PC-3 (cell line): ENCODE results near the gene UGT1A10. TPM values are rescaled to one million over a fixed set of nuclear protein-coding genes. Genes with fewer than 3 reads are reported as not detected.

Source experiments
- ATAC-seq: fragments of 200-7000 bp; cut with Tn5 transposase; 2 replicates; pipeline ENCODE4 v1.9.1; 2020; ENCODE audit warnings: mild to moderate bottlenecking, moderate library complexity
- BruUV-seq: library from RNA; stranded (reverse); fragments of 400-500 nt; replicated peaks from 2 replicates; lab custom pipeline; 2021; lab: Mats Ljungman, UMichigan
- CTCF ChIA-PET: fragments of 300-600 bp; sonication (Branson Sonifier 250); formaldehyde crosslinking; loops from one replicate; lab custom pipeline; 2022; ENCODE audit warnings: antibody characterized with exemption; lab: Charles Lee
- POLR2A ChIA-PET: fragments of 300-600 bp; sonication (Branson Sonifier 250); formaldehyde crosslinking; loops from one replicate; lab custom pipeline; 2022; ENCODE audit warnings: antibody characterized with exemption; ENCODE audit not compliant: unreplicated experiment; lab: Charles Lee
- DNase-seq: peaks from one replicate; pipeline ENCODE4 v3.0.0-alpha.2; 2015
- H2AFZ ChIP-seq: fragments of 300-600 bp; sonication (generic); 2 replicates; pipeline ENCODE4 v1.6.0; 2016; ENCODE audit warnings: antibody characterized with exemption, low read length
- H3F3A ChIP-seq: fragments of 300-600 bp; sonication (generic); one replicate; pipeline ENCODE4 v1.6.0; 2017; ENCODE audit warnings: antibody characterized with exemption, low read length, control low read depth, mild to moderate bottlenecking; ENCODE audit not compliant: unreplicated experiment
- H3K27ac ChIP-seq: fragments of 300-600 bp; sonication (generic); 2 replicates; pipeline ENCODE4 v1.5.1; 2016; ENCODE audit warnings: mild to moderate bottlenecking, low read length
- H3K27me3 ChIP-seq: fragments of 300-600 bp; sonication (generic); 2 replicates; pipeline ENCODE4 v1.6.1; 2016; ENCODE audit warnings: low read length, mixed read lengths
- H3K36me3 ChIP-seq: fragments of 300-600 bp; sonication (generic); 2 replicates; pipeline ENCODE4 v1.6.1; 2016; ENCODE audit warnings: low read depth, mixed run types, low read length, mixed read lengths
- H3K4me1 ChIP-seq: fragments of 300-600 bp; sonication (generic); 2 replicates; pipeline ENCODE4 v1.5.1; 2016; ENCODE audit warnings: low read length; ENCODE audit not compliant: insufficient read depth
- H3K4me2 ChIP-seq: fragments of 300-600 bp; sonication (generic); 2 replicates; pipeline ENCODE4 v1.6.0; 2016; ENCODE audit warnings: low read length
- H3K4me3 ChIP-seq: fragments of 300-600 bp; sonication (generic); 2 replicates; pipeline ENCODE4 v1.5.1; 2016; ENCODE audit warnings: mild to moderate bottlenecking, low read length, mixed read lengths
- H3K79me2 ChIP-seq: fragments of 300-600 bp; sonication (generic); 2 replicates; pipeline ENCODE4 v1.6.1; 2017; ENCODE audit warnings: low read length, mixed read lengths
- H3K9ac ChIP-seq: fragments of 300-600 bp; sonication (generic); 2 replicates; pipeline ENCODE4 v1.6.0; 2016; ENCODE audit warnings: mild to moderate bottlenecking, low read length
- H3K9me2 ChIP-seq: fragments of 300-600 bp; sonication (generic); replicated peaks from 2 replicates; pipeline ENCODE4 v1.6.1; 2016; ENCODE audit warnings: mixed run types, low read length, mixed read lengths
- H3K9me3 ChIP-seq: fragments of 300-600 bp; sonication (generic); 2 replicates; pipeline ENCODE4 v1.6.1; 2016; ENCODE audit warnings: low read length, mixed read lengths
- H4K20me1 ChIP-seq: fragments of 300-600 bp; sonication (generic); 2 replicates; pipeline ENCODE4 v1.6.1; 2016; ENCODE audit warnings: low read length, mixed read lengths
- EZH2 ChIP-seq: fragments of 300-600 bp; sonication (generic); IDR thresholded peaks from one replicate; pipeline ENCODE4 v1.6.1; 2017; ENCODE audit warnings: antibody characterized with exemption, mild to moderate bottlenecking, low read length; ENCODE audit not compliant: unreplicated experiment
- EZH2phosphoT487 ChIP-seq: fragments of 300-600 bp; sonication (generic); IDR thresholded peaks from 2 replicates; pipeline ENCODE4 v1.6.1; 2018; ENCODE audit warnings: mild to moderate bottlenecking, antibody characterized with exemption, low read length, borderline replicate concordance
- intact Hi-C: fragments of 100-400 bp; cut with micrococcal nuclease; formaldehyde crosslinking; loops from 2 replicates; pipeline ENCODE4 v1.9.0; 2023
- total RNA-seq: library from RNA; depleted of rRNA; stranded (reverse); fragments of >200 nt; gene quantifications from 2 replicates; pipeline ENCODE4 v1.2.3, GENCODE V29; 2014
- TF ChIP-seq, protein P1 (sequence below): fragments of 300-600 bp; sonication (generic); conservative IDR thresholded peaks from 2 replicates; pipeline ENCODE4 v1.5.1; 2017; ENCODE audit warnings: antibody characterized with exemption, low read depth, mild to moderate bottlenecking, low read length

UGT1A10 gene
- total RNA-seq, 1 experiment from 2014 or later: not detected

- DNase-seq: no peak
- no peaks in the 10 kb centered on the region for H3K27me3 ChIP-seq
- H3K79me2 ChIP-seq: no peaks in the 10 kb centered on the region
- intact Hi-C loops: no loop called here
- H3K9me2 ChIP-seq: no peaks in the 10 kb centered on the region
- no peaks in the 10 kb centered on the region for H4K20me1 ChIP-seq
- no peak overlapping the region for H3K9ac ChIP-seq
- ATAC-seq: no peak
- no peak overlapping the region for H3K27ac ChIP-seq
- no peaks in the 10 kb centered on the region for H3F3A ChIP-seq
- H3K4me1 ChIP-seq: no peaks in the 10 kb centered on the region
- H3K4me3 ChIP-seq: no peak overlapping the region
- no TSS peak for BruUV-seq
- POLR2A ChIA-PET: no interaction called here
- no peak overlapping the region for H3K4me2 ChIP-seq
- TF ChIP-seq, protein P1, sequence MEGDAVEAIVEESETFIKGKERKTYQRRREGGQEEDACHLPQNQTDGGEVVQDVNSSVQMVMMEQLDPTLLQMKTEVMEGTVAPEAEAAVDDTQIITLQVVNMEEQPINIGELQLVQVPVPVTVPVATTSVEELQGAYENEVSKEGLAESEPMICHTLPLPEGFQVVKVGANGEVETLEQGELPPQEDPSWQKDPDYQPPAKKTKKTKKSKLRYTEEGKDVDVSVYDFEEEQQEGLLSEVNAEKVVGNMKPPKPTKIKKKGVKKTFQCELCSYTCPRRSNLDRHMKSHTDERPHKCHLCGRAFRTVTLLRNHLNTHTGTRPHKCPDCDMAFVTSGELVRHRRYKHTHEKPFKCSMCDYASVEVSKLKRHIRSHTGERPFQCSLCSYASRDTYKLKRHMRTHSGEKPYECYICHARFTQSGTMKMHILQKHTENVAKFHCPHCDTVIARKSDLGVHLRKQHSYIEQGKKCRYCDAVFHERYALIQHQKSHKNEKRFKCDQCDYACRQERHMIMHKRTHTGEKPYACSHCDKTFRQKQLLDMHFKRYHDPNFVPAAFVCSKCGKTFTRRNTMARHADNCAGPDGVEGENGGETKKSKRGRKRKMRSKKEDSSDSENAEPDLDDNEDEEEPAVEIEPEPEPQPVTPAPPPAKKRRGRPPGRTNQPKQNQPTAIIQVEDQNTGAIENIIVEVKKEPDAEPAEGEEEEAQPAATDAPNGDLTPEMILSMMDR: no peak
- no peak for TF ChIP-seq EZH2phosphoT487
- TF ChIP-seq EZH2: no peak
- H2AFZ ChIP-seq: no peak overlapping the region
- no peaks in the 10 kb centered on the region for H3K36me3 ChIP-seq
- CTCF ChIA-PET: no interaction called here
- H3K9me3 ChIP-seq: no peaks in the 10 kb centered on the region
Observed at GRCh38 chr2:233789554-233789953, 153.3 kb downstream of the UGT1A10 start.

- Histone ChIP-seq H3K9me3 (no peaks in the 10 kb centered on the region), H3K27me3 (no peaks in the 10 kb centered on the region), H3F3A (no peaks in the 10 kb centered on the region), H3K4me1 (no peaks in the 10 kb centered on the region), H4K20me1 (no peaks in the 10 kb centered on the region), H3K9ac (no peak overlapping the region), H3K27ac (no peak overlapping the region), H3K4me3 (no peak overlapping the region), H3K4me2 (no peak overlapping the region), H3K9me2 (no peaks in the 10 kb centered on the region), H3K36me3 (no peaks in the 10 kb centered on the region), H3K79me2 (no peaks in the 10 kb centered on the region), H2AFZ (no peak overlapping the region)
- DNase-seq (no peak), ATAC-seq (no peak)
- ChIA-PET POLR2A (no interaction called here), CTCF (no interaction called here)
- TF ChIP-seq EZH2phosphoT487 (no peak), EZH2 (no peak)
- TF ChIP-seq, protein P1: no peak
- intact Hi-C loops: no loop called here
- BruUV-seq: no TSS peak
Observed at GRCh38 chr2:233791151-233791882, 155.1 kb downstream of the UGT1A10 start.

DNA sequence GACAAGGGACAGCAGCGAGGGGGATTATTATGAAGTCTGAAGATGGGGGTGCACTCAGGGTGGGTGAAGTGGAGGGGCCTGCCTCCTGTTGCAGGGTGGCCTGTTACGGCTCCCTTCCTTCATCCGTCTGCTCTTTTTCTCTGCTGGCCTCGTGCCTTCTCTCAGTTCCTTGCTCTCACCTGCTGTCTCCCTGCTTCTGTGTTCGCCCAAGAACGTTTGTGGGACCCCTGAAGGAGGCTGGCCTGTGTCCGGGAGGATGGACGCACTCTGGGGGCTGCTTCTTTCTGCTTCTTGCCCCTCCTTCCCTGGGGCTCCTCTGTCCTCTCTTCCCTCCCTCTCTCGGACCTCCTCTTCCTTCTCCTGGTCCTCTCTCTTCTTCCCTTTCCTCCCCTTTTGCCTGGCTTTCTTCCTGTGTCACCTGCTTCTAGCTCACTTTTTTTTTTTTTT lies 155.7 kb downstream of the UGT1A10 start:
- Histone ChIP-seq H3K36me3 (no peaks in the 10 kb centered on the region), H4K20me1 (no peaks in the 10 kb centered on the region), H2AFZ (no peak overlapping the region), H3K4me2 (no peak overlapping the region), H3K4me3 (no peak overlapping the region), H3F3A (no peaks in the 10 kb centered on the region), H3K27ac (no peak overlapping the region), H3K9ac (no peak overlapping the region), H3K9me3 (no peaks in the 10 kb centered on the region), H3K9me2 (no peaks in the 10 kb centered on the region), H3K27me3 (no peaks in the 10 kb centered on the region), H3K79me2 (no peaks in the 10 kb centered on the region), H3K4me1 (no peaks in the 10 kb centered on the region)
- intact Hi-C loops: no loop called here
- no TSS peak for BruUV-seq
- no peak for ATAC-seq
- TF ChIP-seq, protein P1: no peak
- TF ChIP-seq EZH2phosphoT487 (no peak), EZH2 (no peak)
- ChIA-PET CTCF (no interaction called here), POLR2A (no interaction called here)
- DNase-seq: no peak
